Psoas muscle (tissue), 8 donors: ENCODE measurements around the gene CHID1. TPM values are rescaled to one million over a fixed set of nuclear protein-coding genes. Genes with fewer than 3 reads are reported as not detected.
A peak's percentile ranks its signal among the peaks of the same experiment; 100 is the strongest.

Source experiments
- ATAC-seq, 4 donors: fragments of 200-7000 bp; cut with Tn5 transposase; one replicate each; pipeline ENCODE4 v1.9.1; 2020; ENCODE audit warnings: moderate library complexity in 3 of 4, mild to moderate bottlenecking in 2 of 4
- DNase-seq, 2 donors: peaks; one replicate each; pipeline ENCODE4 v3.0.0-alpha.2; 2020
- H3K27ac ChIP-seq: fragments of 200-600 bp; one replicate; pipeline ENCODE4 v1.8.0; 2022
- H3K27me3 ChIP-seq, 3 donors: fragments of 200-600 bp in 1 of 3; one replicate each; pipeline versions ENCODE4 v1.6.1 to v1.8.0; 2013 to 2022; ENCODE audit warnings: low read length in 2 of 3, mild to moderate bottlenecking in 2 of 3, moderate library complexity in 1 of 3; ENCODE audit not compliant: insufficient read depth in 3 of 3
- H3K36me3 ChIP-seq, 2 donors: fragments of 200-600 bp in 1 of 2; one replicate each; pipeline versions ENCODE4 v1.6.1 to v1.8.0; 2013 to 2022; ENCODE audit warnings: low read depth in 1 of 2, mild to moderate bottlenecking in 1 of 2, moderate library complexity in 1 of 2; ENCODE audit not compliant: insufficient read depth in 1 of 2
- H3K4me1 ChIP-seq: fragments of 200-600 bp; one replicate; pipeline ENCODE4 v1.8.0; 2022
- H3K4me3 ChIP-seq: fragments of 200-600 bp; one replicate; pipeline ENCODE4 v1.8.0; 2022; ENCODE audit warnings: mild to moderate bottlenecking
- H3K9me3 ChIP-seq: fragments of 200-600 bp; one replicate; pipeline ENCODE4 v1.8.0; 2022
- CTCF ChIP-seq: fragments of 200-600 bp; IDR thresholded peaks from one replicate; pipeline ENCODE4 v1.8.0; 2022; ENCODE audit warnings: antibody characterized with exemption
- WGBS, 3 donors: extraction: QIAGEN DNeasy Blood & Tissue Kit; methylation state at CpG; one replicate each; pipeline versions ENCODE4 v1.1.6 to v1.1.7; 2013; 5-methylcytosine and 5-hydroxymethylcytosine counted together
- intact Hi-C, 2 donors: fragments of 100-400 bp; cut with DNase I; formaldehyde crosslinking; loops; one replicate each; pipeline versions ENCODE4 v1.11.0 to v1.14.2; 2022
- polyA plus RNA-seq, 3 donors: library from polyadenylated mRNA; stranded (reverse); fragments of 200-250 nt; gene quantifications; one replicate each; pipeline ENCODE4 v1.2.3, GENCODE V29; 2013
- total RNA-seq, 4 donors: library from RNA; stranded (reverse); fragmentation: NEBNext Ultra II Directional in 2 of 4; extraction: Animal tissue kit (Norgen Biotek cat#: 25700) in 2 of 4; gene quantifications; one replicate each; pipeline versions ENCODE4 v1.2.1 to v1.2.4, GENCODE V29; 2021 to 2023
- donor health status: healthy with polysubstance abuse.
- donor health status: DM: no; HTN: no; CAD: no; lungs with moderate emphysema.
- donor health status: Bipolar disorder and iron deficiency.
- donor health status: healthy.
- donor health status: DM: yes; HTN: yes; CAD: no.
- donor health status: DM: no; HTN: no; CAD: no.
- donor health status: DM: no; HTN: no; CAD: no.
- donor health status: DM: yes; HTN: yes; CAD: no.

The CHID1 gene
- total and polyA plus RNA-seq, 7 donors, result 25.5 to 44.5 (median 34.3) TPM

- Histone ChIP-seq H3K36me3 (no peaks in the 10 kb centered on the region), H3K27me3 (no peaks in the 10 kb centered on the region), H3K4me3 (no peak overlapping the region), H3K4me1 (peaks cover 41% of the 10 kb centered on the region), H3K27ac (no peak overlapping the region), H3K9me3 (no peaks in the 10 kb centered on the region)
- WGBS, 3 donors, result 95 to 100% (median 98%) methylated on average over 3 of the region's 3 CpGs
- intact Hi-C loops, result no loop called here
- no peak for TF ChIP-seq CTCF
- DNase-seq (no peak), ATAC-seq (no peak)
These were observed 25.6 kb upstream of the CHID1 start for GRCh38 chr11:936199-936598.

- H3K27ac ChIP-seq, result no peak overlapping the region
- H3K4me1 ChIP-seq, result peaks cover 39% of the 10 kb centered on the region
- ATAC-seq, result no peak
- no peaks in the 10 kb centered on the region for H3K27me3 ChIP-seq
- no peaks in the 10 kb centered on the region for H3K9me3 ChIP-seq
- WGBS, 3 donors, result 81 to 87% (median 83%) methylated on average over 6 of the region's 6 CpGs
- H3K4me3 ChIP-seq, result no peak overlapping the region
- no peak for DNase-seq
- no peaks in the 10 kb centered on the region for H3K36me3 ChIP-seq
- no peak for TF ChIP-seq CTCF
- intact Hi-C loops, result no loop called here
These were observed 23.9 kb upstream of the CHID1 start for GRCh38 chr11:934527-934926.

GRCh38 chr11:933936-934335, 23.3 kb upstream of the CHID1 start:
- no peak for TF ChIP-seq CTCF
- intact Hi-C loops, result no loop called here
- DNase-seq, result no peak
- 82 to 87% (median 85%) methylated on average over 7 of the region's 7 CpGs for WGBS, 3 donors
- Histone ChIP-seq H3K4me3 (no peak overlapping the region), H3K9me3 (no peaks in the 10 kb centered on the region), H3K27ac (no peak overlapping the region), H3K36me3 (no peaks in the 10 kb centered on the region), H3K27me3 (no peaks in the 10 kb centered on the region), H3K4me1 (peaks cover 39% of the 10 kb centered on the region)
- peak in 1 of 4 donors; percentile 13 for ATAC-seq

- no peak for DNase-seq
- WGBS, 3 donors, result 36 to 45% (median 38%) methylated on average over 14 of the region's 14 CpGs
- peaks cover 38% of the 10 kb centered on the region for H3K4me1 ChIP-seq
These were observed 22.7 kb upstream of the CHID1 start for GRCh38 chr11:933142-933851.

More at GRCh38 chr11:933142-933851, 22.7 kb upstream of the CHID1 start:
- intact Hi-C loops, result no loop called here
- peak overlapping the region; percentile 2 for H3K4me3 ChIP-seq
- TF ChIP-seq CTCF, result no peak
- peak in 3 of 4 donors; percentile 26 to 60 (median 60) for ATAC-seq
- H3K27ac ChIP-seq, result peak overlapping the region; percentile 71
- no peaks in the 10 kb centered on the region for H3K36me3 ChIP-seq
- H3K9me3 ChIP-seq, result no peaks in the 10 kb centered on the region
- H3K27me3 ChIP-seq, result no peaks in the 10 kb centered on the region
